CMK (cell line): ENCODE results near the gene OARD1.
"Not testable (repeated sequence)": the region's sequence is repeated elsewhere in the genome, so short reads cannot be mapped to it uniquely, and the experiment has no call there.

ENCODE experiments used
- DNase-seq: peaks from one replicate; pipeline ENCODE4 v3.0.0-alpha.2; 2010; ENCODE audit warnings: low read depth

The OARD1 gene

GRCh38 chr6:41071923-41072835 is at the start of gene OARD1:
Gene OARD1, minus strand, starts transcription at chr6:41072356. Its CDS starts 722 bp downstream, at chr6:41071634.
- peak; percentile 98 for DNase-seq

GRCh38 chr6:41120058-41120457 is 47.9 kb upstream of the OARD1 start:
- no peak for DNase-seq

DNA sequence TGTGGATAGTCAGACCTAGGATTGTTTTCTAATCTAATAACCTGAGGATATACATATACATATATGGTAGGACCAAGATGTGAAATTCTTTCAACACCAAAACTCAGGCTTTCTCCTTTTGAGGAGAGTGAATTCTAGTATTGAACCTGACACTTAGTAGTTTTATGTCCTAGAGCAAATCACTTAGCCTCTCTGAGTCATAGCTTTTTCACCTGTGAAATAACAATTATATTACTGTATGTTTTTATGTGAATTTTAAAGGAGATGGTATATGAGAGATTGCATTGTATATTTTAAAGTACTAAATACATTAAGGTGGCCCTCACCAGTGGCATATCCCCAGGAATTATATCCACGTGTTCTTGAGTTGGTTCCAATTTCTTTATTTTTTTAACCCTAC is 47.4 kb upstream of the OARD1 start:
- DNase-seq = no peak

DNA sequence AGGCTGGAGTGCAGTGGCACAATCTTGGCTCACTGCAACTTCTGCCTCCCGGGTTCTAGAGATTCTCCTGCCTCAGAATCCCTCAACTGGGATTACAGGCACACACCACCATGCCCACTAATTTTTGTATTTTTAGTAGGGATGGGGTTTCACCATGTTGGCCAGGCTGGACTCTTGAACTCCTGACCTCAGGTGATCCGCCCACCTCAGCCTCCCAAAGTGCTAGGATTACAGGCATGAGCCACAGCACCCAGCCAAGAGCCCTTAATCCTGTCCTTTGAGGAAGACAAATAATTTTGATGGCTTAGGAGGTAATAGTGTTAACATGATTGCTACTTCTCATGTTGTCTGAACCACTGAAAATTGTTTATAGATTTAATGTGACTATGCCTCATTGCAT is 42.9 kb upstream of the OARD1 start:
- not testable (repeated sequence) for DNase-seq

DNA sequence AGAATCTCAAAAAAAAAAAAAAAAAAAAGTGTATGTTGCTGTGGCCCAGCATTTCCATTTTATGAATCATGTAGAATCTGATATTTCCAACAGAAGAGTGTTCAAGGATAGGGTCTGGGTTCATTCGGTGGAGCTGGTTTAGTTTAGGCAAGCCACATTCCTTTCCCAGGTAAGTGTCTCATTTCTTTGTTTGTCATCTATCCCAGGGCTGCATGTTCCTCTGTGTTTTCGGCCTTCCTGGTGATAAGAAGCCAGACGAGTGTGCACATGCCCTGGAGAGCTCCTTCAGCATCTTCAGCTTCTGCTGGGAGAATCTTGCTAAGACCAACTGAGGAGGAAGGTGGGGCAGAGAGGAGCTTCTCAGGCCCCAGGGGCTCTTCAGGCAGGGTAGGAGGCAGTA is 38.9 kb upstream of the OARD1 start:
- DNase-seq = no peak

DNA sequence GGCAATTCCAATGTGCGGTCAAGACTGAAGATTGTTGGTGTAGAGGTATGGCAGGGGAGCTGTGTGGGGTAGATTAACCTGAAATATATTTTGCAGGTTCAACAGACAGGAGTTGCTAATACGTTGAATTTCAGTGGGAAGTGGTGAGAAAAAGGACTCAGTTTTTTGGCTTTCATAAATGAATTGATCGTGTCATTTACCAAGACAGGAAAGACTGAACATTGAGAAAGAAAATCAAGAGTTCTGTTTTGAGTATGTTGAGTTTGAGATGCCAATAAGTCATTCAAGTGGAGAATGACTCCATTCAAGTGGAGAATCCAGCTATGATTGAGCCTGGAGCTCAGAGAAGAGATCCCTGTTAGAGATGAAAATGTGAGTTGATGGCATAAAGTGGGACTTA is 31.7 kb upstream of the OARD1 start:
- DNase-seq = no peak

DNA sequence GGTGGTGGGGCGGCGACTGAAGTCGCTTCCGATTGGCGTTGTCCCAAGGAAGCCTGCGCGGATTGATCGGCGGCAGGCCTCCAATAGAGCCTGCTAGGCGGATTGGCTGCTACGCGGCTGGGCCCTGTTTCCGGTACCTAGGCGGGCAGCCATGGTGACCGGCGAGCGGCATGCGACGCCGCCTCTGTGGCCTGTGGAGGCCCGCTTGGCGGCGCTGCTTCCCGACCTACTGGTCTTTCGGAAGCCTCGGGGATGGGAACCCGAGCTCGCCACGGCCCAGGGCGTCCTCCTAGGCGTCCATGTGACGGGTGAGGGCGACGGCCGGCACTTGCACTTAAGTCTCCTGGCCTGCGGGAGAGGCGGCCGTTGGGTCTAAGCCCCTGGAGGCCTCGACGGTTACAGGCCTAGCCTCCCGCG is 28.7 kb upstream of the OARD1 start:
- no peak for DNase-seq

- no peak for DNase-seq
Measured at GRCh38 chr6:41098366-41098765, 26.2 kb upstream of the OARD1 start.

- no peak for DNase-seq
Measured at GRCh38 chr6:41097467-41098090, 25.4 kb upstream of the OARD1 start.

- DNase-seq = no peak
Measured at GRCh38 chr6:41093729-41094128, 21.6 kb upstream of the OARD1 start.

DNA sequence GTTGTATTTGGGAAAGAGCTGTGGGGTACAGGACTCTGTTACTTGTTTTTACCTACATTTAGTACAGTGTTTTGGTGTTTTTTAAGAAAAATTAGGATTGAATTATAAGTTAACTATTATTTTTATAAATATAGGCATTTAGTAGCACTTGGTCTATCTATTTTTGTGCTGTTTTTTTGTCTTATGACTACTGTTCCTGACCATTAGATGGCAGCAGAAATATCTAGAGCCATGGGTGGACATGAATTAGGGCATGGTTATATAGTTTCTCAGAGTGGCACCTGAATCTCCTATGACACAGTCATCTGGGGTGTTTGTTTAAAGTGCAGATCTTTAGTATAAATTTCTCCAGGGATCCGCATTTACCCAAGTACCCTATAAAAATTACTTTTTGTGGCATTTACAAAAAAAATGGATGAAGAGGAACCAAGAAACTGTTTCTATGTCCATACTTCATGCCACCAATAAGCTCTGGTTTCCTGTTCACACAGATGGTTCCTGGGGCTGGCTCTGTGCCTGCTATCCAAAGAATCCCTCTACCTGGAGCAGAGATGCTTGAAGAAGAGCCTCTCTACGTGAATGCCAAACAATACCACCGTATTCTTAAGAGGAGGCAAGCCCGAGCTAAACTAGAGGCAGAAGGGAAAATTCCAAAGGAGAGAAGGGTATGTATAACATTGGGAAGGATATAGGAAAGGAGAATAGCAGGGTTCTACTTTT is 20.4 kb upstream of the OARD1 start:
- no peak for DNase-seq

- DNase-seq = no peak
Measured at GRCh38 chr6:41090841-41091761, 18.9 kb upstream of the OARD1 start.

DNA sequence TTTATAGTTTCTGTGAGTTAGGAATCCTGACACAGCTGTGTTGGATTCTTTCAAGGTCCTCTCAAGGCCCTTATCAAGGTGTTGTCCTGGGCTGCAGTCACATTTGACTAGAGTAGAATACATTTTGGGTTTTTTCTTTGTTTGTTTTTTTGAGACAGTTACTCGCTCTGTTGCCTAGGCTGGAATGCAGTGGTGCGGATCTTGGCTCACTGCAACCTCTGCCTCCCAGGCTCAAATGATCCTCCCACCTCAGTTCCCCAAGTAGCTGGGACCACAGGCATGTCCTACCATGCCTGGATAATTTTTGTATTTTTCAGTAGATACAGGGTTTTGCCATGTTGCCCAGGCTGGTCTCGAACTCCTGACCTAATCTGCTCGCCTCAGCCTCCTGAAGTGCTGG is 16.3 kb upstream of the OARD1 start:
- no peak for DNase-seq

GRCh38 chr6:41085182-41085581 is 13.0 kb upstream of the OARD1 start:
- no peak for DNase-seq

DNA sequence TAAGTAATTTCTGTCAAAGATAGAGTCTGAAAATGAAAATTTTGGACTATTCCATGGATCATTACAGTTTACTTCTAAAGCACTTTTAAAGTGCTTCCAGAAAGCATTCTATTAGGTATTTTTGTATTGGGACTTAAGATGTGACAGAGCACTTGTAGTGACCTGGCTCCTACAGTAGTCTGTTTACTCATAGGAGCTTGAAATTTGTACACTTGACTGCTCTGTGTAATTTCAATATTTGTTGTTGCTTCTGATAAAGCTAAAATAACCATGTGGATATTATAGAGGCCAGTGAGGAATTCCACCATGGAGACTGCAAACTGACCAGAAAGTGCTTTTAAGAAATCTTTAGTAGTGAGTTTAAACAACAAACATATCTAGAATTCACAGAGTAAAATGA is 10.9 kb upstream of the OARD1 start:
- no peak for DNase-seq

- DNase-seq = no peak
Measured at GRCh38 chr6:41080621-41081020, 8.5 kb upstream of the OARD1 start.

DNA sequence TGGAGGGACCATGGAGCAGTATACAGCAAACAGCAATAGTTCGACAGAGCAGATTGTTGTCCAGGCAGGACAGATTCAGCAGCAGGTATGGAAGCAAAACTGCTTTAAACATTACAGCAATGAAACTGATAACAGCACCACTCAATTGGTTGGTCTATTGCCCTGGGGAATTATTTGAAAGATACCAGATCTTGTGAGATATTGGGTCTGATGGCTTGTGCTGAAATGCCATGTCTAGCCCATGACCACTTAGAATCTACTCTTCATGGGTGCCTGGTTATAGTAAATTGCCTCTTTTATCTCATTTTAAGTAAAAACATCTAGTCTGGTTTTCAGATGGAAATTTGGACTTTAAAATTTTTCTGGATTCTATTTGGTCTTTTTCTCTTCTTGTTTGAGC is 6.9 kb upstream of the OARD1 start:
- no peak for DNase-seq

DNA sequence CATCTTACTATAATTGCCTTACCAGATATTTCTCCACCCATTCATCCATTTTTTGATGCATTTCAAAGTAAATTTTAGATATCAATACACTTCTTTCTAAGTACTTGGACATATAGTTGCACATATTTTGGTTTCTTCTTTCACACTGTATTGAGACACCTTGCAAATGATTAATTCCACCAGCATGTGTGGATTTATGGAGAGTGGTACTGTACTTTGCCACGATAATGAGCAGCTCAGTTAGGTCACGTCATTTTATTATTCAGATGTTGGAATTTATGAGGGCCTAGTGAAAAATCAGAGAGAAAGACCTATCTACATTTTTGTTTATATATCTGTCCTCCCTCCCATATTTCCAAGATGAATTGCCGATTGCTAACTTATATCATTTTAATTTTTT is 5.9 kb upstream of the OARD1 start:
- DNase-seq = no peak

GRCh38 chr6:41077536-41077935 is 5.4 kb upstream of the OARD1 start:
- DNase-seq = no peak

DNA sequence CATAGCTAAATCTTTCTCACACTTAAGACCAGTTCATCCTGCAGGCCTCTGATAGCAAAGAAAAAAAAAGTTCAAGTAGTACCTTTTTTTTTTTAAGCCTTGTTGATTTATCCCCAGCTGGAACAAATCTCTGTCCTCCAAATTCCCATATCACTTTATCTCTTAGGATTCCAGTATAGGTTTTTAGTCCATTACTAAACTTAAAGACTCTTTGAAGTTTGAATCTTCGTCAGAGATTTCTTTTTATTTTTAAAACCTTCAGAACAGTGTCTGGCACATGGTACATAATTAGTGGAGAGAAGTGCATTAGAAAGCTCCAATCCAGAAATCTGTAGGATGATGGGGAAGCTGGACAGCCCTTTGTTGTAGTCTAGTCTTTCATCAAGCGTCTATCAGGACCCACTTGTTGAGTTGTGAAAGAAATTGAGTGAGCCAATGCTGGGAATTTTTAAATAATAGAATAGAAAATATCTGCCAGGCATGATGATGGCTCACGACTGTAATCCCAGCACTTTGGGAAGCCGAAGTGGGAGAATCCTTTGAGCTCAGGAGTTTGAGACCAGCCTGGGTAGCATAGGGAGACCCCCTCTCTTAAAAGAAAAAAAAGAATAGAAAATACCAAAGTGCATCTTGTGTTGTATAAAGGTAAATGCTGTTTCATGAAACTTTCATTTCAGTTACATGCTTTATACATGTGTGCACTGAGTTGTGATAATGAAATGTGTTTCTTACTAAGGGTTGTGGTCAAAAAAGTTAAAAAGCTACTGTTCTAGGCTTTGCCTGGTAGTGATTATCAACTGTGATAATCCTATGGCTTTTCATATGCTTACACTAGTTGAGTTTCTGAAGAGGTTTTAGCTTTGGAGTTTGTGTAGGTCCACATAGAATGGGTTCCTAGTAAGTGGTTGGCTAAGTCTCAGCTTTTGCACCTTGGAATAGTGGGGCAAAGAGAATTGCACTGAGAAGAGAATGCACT is 3.8 kb upstream of the OARD1 start:
- DNase-seq = no peak
